GM21390 (cell line): ENCODE measurements around the gene JMJD8.
A peak's percentile ranks its signal among the peaks of the same experiment; 100 is the strongest.
"Not testable (repeated sequence)": the region's sequence is repeated elsewhere in the genome, so short reads cannot be mapped to it uniquely, and the experiment has no call there.

Experiments used
- ATAC-seq: cut with Tn5 transposase; IDR thresholded peaks from one replicate; pipeline ENCODE4 v1.9.1; 2021; ENCODE audit not compliant: unreplicated experiment

Gene JMJD8

DNA sequence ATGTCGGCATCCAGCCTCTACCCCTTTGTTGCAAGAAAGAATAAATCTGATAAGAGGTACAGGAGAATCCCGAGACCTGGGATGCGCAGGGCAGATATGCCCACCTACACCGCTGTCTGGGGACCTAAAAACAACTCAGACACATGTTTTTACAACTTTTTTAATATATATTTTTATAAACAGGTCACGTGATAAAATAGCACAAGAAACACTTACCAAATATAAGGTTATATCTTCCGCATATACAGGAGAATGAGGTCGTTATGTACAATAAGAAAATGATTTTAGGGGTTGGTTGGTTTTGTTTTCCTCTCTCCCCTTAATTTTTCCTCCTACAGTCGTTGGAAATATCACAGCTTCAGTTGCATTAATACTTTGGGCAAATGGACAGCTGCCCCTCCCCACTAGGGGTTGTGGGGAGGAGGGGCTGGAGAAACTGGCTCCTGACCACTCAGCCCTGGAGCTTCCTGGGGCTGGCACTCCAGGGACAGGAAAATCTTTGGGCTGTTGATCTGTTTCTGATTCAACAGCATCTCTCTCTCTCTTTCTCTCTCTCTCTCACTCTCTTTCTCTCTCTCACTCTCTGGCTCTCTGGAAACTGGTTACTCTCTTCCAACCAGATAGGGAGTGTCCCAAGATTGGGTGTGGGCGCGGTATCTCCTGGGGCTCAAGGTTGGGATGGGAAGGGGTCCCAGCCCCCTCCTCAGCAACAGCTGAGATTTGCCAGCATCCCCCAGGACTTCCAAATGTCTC lies 8.4 kb upstream of the JMJD8 start:
- ATAC-seq, result no peak

DNA sequence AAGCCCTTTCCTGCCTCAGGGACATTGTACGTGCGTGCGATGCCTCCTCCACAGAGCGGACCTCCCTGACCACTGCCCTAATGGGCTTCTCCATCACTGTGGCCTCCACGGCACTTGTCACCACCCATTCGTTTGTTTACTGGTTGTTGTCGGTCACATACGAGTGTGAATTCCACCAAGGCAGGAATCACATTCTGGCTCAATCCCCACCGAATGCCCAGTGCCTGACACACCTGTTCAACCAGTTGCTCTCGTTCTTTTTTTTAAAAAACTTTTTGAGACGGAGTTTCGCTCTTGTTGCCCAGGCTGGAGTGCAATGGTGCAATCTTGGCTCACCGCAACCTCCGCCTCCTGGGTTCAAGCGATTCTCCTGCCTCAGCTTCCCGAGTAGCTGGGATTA lies 7.1 kb upstream of the JMJD8 start:
- ATAC-seq, result not testable (repeated sequence)

GRCh38 chr16:689175-689897 lies 5.2 kb upstream of the JMJD8 start:
- ATAC-seq, result no peak

GRCh38 chr16:687499-687898 lies 3.4 kb upstream of the JMJD8 start:
- ATAC-seq, result no peak

- ATAC-seq, result no peak
Measured at GRCh38 chr16:686459-687260, 2.5 kb upstream of the JMJD8 start.

- ATAC-seq, result no peak
Measured at GRCh38 chr16:685967-686366, 1.8 kb upstream of the JMJD8 start.

DNA sequence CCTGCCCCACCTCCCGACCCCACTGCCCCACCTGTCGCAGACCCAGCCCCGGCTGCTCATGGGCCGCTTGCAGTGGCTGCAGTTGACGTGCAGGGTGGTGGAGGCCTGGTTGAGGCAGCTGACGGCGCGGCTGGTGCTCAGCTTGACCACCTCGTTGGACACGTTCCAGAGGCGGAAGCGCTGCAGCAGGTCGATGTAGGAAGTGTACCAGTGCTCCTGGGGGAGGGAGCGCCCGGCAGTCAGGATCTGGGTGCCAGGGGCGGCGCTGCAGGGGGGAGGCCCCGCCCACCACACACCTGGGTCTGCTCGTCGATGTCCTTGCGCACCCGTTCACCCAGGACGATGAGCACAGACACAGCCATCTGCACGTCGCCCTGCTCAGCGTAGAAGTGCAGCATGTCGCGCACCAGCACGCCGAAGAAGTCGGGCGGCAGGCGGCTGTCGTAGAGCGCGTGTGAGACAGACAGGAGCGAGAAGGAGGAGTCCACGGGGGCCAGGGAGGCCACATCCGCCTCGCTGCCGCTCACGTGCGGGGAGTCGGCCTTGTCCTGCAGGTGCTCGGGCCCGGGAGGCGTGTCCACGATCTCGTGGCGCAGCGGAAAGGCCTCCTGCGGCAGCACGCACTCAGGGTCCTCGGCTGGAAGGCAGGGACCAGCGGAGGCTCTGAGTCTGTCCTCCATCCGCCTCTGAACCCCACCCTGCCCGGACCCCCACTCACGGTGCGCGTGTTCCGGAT lies 995 bp upstream of the JMJD8 start:
- no peak for ATAC-seq

- no peak for ATAC-seq
Measured at GRCh38 chr16:683396-684070, 601 bp downstream of the JMJD8 start.

- ATAC-seq, result no peak
Measured at GRCh38 chr16:682493-683395, 1.4 kb downstream of the JMJD8 start.

DNA sequence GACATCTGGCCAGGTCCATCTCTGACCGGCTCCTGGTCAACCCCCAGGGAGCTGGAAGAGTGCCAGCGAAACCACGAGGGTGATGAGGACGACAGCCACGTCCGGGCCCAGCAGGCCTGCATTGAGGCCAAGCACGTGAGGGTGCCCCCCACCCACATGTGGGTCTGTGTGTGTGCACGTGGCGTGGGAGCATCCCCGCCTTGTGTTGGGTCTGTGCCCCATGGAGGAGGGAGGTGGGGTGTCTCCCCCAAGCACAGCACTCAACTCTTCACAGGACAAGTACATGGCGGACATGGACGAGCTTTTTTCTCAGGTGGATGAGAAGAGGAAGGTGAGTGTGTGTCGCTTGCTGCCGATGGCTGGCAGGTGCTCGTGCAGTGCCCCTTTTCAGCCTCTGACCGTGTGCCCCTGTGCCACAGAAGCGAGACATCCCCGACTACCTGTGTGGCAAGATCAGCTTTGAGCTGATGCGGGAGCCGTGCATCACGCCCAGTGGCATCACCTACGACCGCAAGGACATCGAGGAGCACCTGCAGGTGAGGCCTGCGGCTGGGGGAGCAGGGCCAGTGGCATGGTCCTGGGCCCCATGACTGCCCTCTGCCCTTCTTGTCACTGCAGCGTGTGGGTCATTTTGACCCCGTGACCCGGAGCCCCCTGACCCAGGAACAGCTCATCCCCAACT lies 2.2 kb downstream of the JMJD8 start:
- no peak for ATAC-seq

GRCh38 chr16:680967-681745 lies 3.0 kb downstream of the JMJD8 start:
- no peak for ATAC-seq

- ATAC-seq, result no peak
Measured at GRCh38 chr16:680625-680945, 3.5 kb downstream of the JMJD8 start.

DNA sequence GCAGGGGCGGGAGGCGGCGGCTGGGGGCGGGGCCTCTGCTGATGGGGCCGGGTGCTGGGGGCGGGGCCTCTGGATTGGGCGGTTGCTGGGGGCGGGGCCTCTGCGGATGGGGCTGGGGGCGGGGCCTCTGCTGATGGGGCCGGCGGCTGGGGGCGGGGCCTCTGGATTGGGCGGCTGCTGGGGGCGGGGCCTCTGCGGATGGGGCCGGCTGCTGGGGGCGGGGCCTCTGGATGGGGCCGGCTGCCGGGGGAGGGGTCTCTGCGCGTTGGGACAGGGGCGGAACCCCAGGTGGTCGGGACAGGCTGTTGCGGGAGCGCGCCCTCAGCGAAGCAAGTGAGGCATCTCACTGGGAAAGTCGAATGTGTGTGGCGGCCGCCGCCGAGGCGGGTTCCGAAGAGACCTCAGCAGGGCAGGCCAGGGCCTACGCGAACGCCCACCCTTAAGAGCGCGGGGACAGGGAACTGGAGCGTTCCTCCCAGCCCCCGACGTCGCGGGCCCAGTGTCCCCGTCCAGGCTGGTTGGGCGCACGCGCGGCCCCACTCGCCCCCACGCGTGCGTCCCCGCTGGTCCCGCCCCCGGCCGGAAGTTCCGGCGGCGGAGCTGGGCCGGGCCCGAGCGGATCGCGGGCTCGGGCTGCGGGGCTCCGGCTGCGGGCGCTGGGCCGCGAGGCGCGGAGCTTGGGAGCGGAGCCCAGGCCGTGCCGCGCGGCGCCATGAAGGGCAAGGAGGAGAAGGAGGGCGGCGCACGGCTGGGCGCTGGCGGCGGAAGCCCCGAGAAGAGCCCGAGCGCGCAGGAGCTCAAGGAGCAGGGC lies 4.1 kb downstream of the JMJD8 start, which contains the start of gene STUB1:
Gene STUB1, plus strand, starts transcription at position 597 of the 811 bp plus-strand sequence. Its CDS starts 116 bp downstream, at position 713.
- peak; percentile 37 for ATAC-seq

GRCh38 chr16:678858-679813 lies 5.0 kb downstream of the JMJD8 start:
- ATAC-seq, result no peak

DNA sequence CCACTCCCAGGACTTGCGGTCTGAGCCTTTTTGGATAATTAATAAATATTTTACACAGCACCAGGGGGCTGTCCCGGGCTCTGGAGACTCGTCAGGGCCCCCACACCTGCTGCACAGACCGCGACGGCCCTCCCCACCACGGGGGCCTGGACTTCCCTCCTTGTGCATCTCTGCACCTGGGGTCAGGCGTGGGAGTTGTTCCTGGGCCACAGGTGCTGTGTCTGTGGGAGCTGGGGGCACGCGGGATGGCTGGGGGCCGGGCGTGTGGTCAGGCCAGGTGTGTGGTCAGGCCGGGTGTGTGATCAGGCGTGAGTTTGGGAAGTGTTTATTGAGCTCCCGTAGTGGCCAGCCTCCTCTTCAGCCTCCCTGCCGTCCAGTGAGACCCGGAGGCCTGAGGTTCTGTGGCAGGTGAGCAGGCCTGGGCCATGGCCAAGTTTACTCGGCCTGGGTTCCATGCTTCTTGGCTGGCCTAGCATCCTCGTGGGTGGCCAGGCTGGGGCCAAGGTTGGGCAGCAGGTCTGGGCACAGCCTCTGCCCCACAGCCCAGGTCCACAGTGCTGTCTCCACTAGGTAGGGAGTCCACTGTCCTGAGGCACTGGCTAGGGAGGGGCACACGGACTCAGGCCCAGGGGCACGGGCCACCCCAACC lies 5.8 kb downstream of the JMJD8 start:
- ATAC-seq, result no peak
